ENCODE measurements around the gene MIPEP. TPM values are rescaled to one million over a fixed set of nuclear protein-coding genes. Genes with fewer than 3 reads are reported as not detected.
A peak's percentile ranks its signal among the peaks of the same experiment; 100 is the strongest.

The MIPEP gene
- total RNA-seq, 2 donors from 2014 or later, result 4.0 to 14.6 TPM

- Mint-ChIP-seq H3K4me1 (no peaks in the 10 kb centered on the region), H3K9me3 (no peaks in the 10 kb centered on the region), H3K36me3 (ENCODE audit: low read depth) (peaks cover 4% of the 10 kb centered on the region), H3K27ac (no peak overlapping the region), H3K4me3 (no peak overlapping the region), H3K27me3 (no peaks in the 10 kb centered on the region)
- ATAC-seq (replicated peaks), result no peak
Measured at GRCh38 chr13:23849670-23850069, 39.5 kb downstream of the MIPEP start.

- Mint-ChIP-seq H3K36me3 (ENCODE audit: low read depth) (peaks cover 4% of the 10 kb centered on the region), H3K27ac (no peak overlapping the region), H3K9me3 (no peaks in the 10 kb centered on the region), H3K4me1 (peaks cover 6% of the 10 kb centered on the region), H3K27me3 (no peaks in the 10 kb centered on the region), H3K4me3 (no peak overlapping the region)
- ATAC-seq (replicated peaks), result no peak
Measured at GRCh38 chr13:23848646-23849141, 40.5 kb downstream of the MIPEP start.

- peaks cover 9% of the 10 kb centered on the region for H3K4me1 Mint-ChIP-seq
- ATAC-seq (replicated peaks), result no peak
- peaks cover 4% of the 10 kb centered on the region for H3K36me3 Mint-ChIP-seq (ENCODE audit: low read depth)
- H3K27ac Mint-ChIP-seq, result no peak overlapping the region
- no peaks in the 10 kb centered on the region for H3K9me3 Mint-ChIP-seq
- H3K27me3 Mint-ChIP-seq, result no peaks in the 10 kb centered on the region
- no peak overlapping the region for H3K4me3 Mint-ChIP-seq
Measured at GRCh38 chr13:23848019-23848418, 41.2 kb downstream of the MIPEP start.

- H3K27me3 Mint-ChIP-seq, result no peaks in the 10 kb centered on the region
- H3K27ac Mint-ChIP-seq, result no peak overlapping the region
- no peaks in the 10 kb centered on the region for H3K9me3 Mint-ChIP-seq
- H3K4me1 Mint-ChIP-seq, result peaks cover 9% of the 10 kb centered on the region
- H3K36me3 Mint-ChIP-seq (ENCODE audit: low read depth), result peaks cover 4% of the 10 kb centered on the region
- no peak for ATAC-seq (replicated peaks)
- no peak overlapping the region for H3K4me3 Mint-ChIP-seq
Measured at GRCh38 chr13:23847497-23847896, 41.7 kb downstream of the MIPEP start.

GRCh38 chr13:23845105-23845725 lies 44.0 kb downstream of the MIPEP start:
- Mint-ChIP-seq H3K4me3 (no peak overlapping the region), H3K9me3 (no peaks in the 10 kb centered on the region)
- ATAC-seq (replicated peaks), result no peak

GRCh38 chr13:23844132-23844531 lies 45.1 kb downstream of the MIPEP start:
- H3K4me3 Mint-ChIP-seq, result no peak overlapping the region
- no peak for ATAC-seq (replicated peaks)
- no peaks in the 10 kb centered on the region for H3K27me3 Mint-ChIP-seq
- H3K27ac Mint-ChIP-seq, result peak overlapping the region; percentile 26
- H3K9me3 Mint-ChIP-seq, result no peaks in the 10 kb centered on the region
- peaks cover 9% of the 10 kb centered on the region for H3K4me1 Mint-ChIP-seq
- H3K36me3 Mint-ChIP-seq (ENCODE audit: low read depth), result peaks cover 15% of the 10 kb centered on the region

More at GRCh38 chr13:23845105-23845725, 44.0 kb downstream of the MIPEP start:
- no peak overlapping the region for H3K27ac Mint-ChIP-seq
- H3K27me3 Mint-ChIP-seq, result no peaks in the 10 kb centered on the region
- peaks cover 9% of the 10 kb centered on the region for H3K4me1 Mint-ChIP-seq
- peaks cover 15% of the 10 kb centered on the region for H3K36me3 Mint-ChIP-seq (ENCODE audit: low read depth)

- H3K9me3 Mint-ChIP-seq, result no peaks in the 10 kb centered on the region
- peaks cover 15% of the 10 kb centered on the region for H3K36me3 Mint-ChIP-seq (ENCODE audit: low read depth)
- no peaks in the 10 kb centered on the region for H3K27me3 Mint-ChIP-seq
- H3K4me1 Mint-ChIP-seq, result peaks cover 9% of the 10 kb centered on the region
- H3K4me3 Mint-ChIP-seq, result no peak overlapping the region
- no peak for ATAC-seq (replicated peaks)
- peak overlapping the region; percentile 26 for H3K27ac Mint-ChIP-seq
Measured at GRCh38 chr13:23843436-23843835, 45.8 kb downstream of the MIPEP start.

GRCh38 chr13:23842406-23842805 lies 46.8 kb downstream of the MIPEP start:
- no peak overlapping the region for H3K4me3 Mint-ChIP-seq
- ATAC-seq (replicated peaks), result no peak

GRCh38 chr13:23833733-23834611 lies 55.2 kb downstream of the MIPEP start:
- H3K27ac Mint-ChIP-seq, result no peak overlapping the region
- H3K36me3 Mint-ChIP-seq (ENCODE audit: low read depth), result peaks cover 20% of the 10 kb centered on the region
- H3K27me3 Mint-ChIP-seq, result no peaks in the 10 kb centered on the region
- H3K9me3 Mint-ChIP-seq, result no peaks in the 10 kb centered on the region
- no peak for ATAC-seq (replicated peaks)
- H3K4me1 Mint-ChIP-seq, result no peaks in the 10 kb centered on the region
- no peak overlapping the region for H3K4me3 Mint-ChIP-seq

More at GRCh38 chr13:23842406-23842805, 46.8 kb downstream of the MIPEP start:
- Mint-ChIP-seq H3K27ac (no peak overlapping the region), H3K27me3 (no peaks in the 10 kb centered on the region), H3K36me3 (ENCODE audit: low read depth) (peaks cover 15% of the 10 kb centered on the region), H3K4me1 (peaks cover 9% of the 10 kb centered on the region), H3K9me3 (no peaks in the 10 kb centered on the region)

- ATAC-seq (replicated peaks), result no peak
- Mint-ChIP-seq H3K9me3 (no peaks in the 10 kb centered on the region), H3K27ac (no peak overlapping the region), H3K36me3 (ENCODE audit: low read depth) (peaks cover 19% of the 10 kb centered on the region), H3K4me3 (no peak overlapping the region), H3K27me3 (no peaks in the 10 kb centered on the region), H3K4me1 (no peaks in the 10 kb centered on the region)
Measured at GRCh38 chr13:23828866-23829265, 60.3 kb downstream of the MIPEP start.

GRCh38 chr13:23828086-23828485 lies 61.1 kb downstream of the MIPEP start:
- no peaks in the 10 kb centered on the region for H3K27me3 Mint-ChIP-seq
- H3K9me3 Mint-ChIP-seq, result no peaks in the 10 kb centered on the region
- H3K4me1 Mint-ChIP-seq, result no peaks in the 10 kb centered on the region
- no peak overlapping the region for H3K4me3 Mint-ChIP-seq
- ATAC-seq (replicated peaks), result no peak
- H3K27ac Mint-ChIP-seq, result no peak overlapping the region
- H3K36me3 Mint-ChIP-seq (ENCODE audit: low read depth), result peaks cover 20% of the 10 kb centered on the region

- Mint-ChIP-seq H3K4me1 (no peaks in the 10 kb centered on the region), H3K27ac (no peak overlapping the region), H3K4me3 (no peak overlapping the region), H3K27me3 (no peaks in the 10 kb centered on the region), H3K9me3 (no peaks in the 10 kb centered on the region), H3K36me3 (ENCODE audit: low read depth) (peaks cover 27% of the 10 kb centered on the region)
- no peak for ATAC-seq (replicated peaks)
Measured at GRCh38 chr13:23825179-23825578, 64.0 kb downstream of the MIPEP start.

- peaks cover 27% of the 10 kb centered on the region for H3K36me3 Mint-ChIP-seq (ENCODE audit: low read depth)
- no peak for ATAC-seq (replicated peaks)
Measured at GRCh38 chr13:23824371-23824770, 64.8 kb downstream of the MIPEP start.

GRCh38 chr13:23822252-23822824 lies 66.9 kb downstream of the MIPEP start:
- H3K27me3 Mint-ChIP-seq, result no peaks in the 10 kb centered on the region
- H3K27ac Mint-ChIP-seq, result no peak overlapping the region
- H3K4me3 Mint-ChIP-seq, result no peak overlapping the region
- H3K4me1 Mint-ChIP-seq, result no peaks in the 10 kb centered on the region
- H3K36me3 Mint-ChIP-seq (ENCODE audit: low read depth), result peaks cover 27% of the 10 kb centered on the region
- H3K9me3 Mint-ChIP-seq, result no peaks in the 10 kb centered on the region
- ATAC-seq (replicated peaks), result no peak

More at GRCh38 chr13:23824371-23824770, 64.8 kb downstream of the MIPEP start:
- no peaks in the 10 kb centered on the region for H3K4me1 Mint-ChIP-seq
- H3K4me3 Mint-ChIP-seq, result no peak overlapping the region
- H3K27ac Mint-ChIP-seq, result no peak overlapping the region
- no peaks in the 10 kb centered on the region for H3K9me3 Mint-ChIP-seq
- H3K27me3 Mint-ChIP-seq, result no peaks in the 10 kb centered on the region

All from activated T-helper 17 cell treated with anti-CD3 and anti-CD28 coated beads, Interleukin-2, amount 50 U/mL, for 72 hours (primary cell).